Measurements from ENCODE around the gene CENPA.

Gene CENPA

DNA sequence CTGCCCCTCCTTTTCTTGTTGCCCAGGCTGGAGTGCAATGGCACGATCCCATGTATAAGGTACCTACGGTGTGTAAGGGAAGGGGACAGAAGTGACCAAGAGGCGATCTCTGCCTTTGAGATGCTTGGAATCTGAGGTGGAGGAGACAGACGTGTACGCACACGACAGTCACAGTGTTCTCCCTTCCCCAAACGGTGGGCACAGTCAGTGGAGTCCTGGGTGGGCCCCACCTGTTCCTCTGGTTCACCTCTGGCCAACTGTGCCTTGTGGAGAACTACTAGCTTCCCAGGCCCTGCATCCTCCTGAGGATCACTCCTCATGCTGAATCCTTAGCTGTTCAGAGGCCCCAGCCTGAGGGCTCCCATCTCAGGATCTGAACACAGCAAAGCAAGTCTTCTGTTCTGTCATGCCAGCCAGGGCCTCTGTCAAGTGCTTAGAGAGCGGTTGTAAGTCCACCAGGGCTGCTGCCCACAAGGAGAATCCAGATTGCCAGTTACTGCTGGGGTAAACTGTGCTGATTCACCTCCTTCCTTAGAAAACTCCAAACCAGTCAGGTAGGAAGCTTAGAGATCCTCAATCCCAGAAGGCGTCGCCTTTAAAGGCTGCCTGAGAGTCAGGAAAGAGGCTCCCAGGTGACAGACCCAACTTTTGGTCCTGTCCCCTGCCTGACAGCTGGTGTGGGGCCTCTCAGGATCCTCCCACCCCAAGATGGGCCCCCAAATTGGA, 20.2 kb upstream of the CENPA start:
- no peak overlapping the region for H3K4me3 ChIP-seq (ENCODE audit: low read depth, low read length)
- no peak for DNase-seq (ENCODE audit: low read depth)

DNA sequence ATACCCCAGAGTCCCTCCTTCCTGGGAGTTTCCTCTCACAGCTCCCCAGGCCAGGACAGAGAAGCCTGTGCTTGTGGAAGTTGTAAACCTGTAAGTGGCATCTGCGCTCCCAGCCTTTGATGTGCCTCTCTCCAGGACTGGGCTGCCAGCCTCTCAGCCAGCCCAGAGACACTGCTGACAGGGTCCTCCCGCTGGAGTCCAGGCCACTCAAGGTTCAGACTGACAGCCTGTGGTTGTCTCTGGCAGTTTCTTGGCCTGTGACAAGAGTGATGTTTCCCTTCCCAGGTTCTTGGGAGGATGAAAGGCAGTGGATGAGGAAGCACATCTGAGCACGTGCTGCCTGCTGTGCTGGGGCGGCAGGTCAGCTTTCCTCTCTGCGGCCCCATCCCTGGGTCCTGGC, 18.7 kb upstream of the CENPA start:
- DNase-seq (ENCODE audit: low read depth) = no peak
- H3K4me3 ChIP-seq (ENCODE audit: low read depth, low read length) = no peak overlapping the region
- TF ChIP-seq, protein P1, sequence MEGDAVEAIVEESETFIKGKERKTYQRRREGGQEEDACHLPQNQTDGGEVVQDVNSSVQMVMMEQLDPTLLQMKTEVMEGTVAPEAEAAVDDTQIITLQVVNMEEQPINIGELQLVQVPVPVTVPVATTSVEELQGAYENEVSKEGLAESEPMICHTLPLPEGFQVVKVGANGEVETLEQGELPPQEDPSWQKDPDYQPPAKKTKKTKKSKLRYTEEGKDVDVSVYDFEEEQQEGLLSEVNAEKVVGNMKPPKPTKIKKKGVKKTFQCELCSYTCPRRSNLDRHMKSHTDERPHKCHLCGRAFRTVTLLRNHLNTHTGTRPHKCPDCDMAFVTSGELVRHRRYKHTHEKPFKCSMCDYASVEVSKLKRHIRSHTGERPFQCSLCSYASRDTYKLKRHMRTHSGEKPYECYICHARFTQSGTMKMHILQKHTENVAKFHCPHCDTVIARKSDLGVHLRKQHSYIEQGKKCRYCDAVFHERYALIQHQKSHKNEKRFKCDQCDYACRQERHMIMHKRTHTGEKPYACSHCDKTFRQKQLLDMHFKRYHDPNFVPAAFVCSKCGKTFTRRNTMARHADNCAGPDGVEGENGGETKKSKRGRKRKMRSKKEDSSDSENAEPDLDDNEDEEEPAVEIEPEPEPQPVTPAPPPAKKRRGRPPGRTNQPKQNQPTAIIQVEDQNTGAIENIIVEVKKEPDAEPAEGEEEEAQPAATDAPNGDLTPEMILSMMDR (IDR thresholded peaks at IDR 0.05; ENCODE audit: low read depth, low read length) = no peak
- TF ChIP-seq, protein P2, sequence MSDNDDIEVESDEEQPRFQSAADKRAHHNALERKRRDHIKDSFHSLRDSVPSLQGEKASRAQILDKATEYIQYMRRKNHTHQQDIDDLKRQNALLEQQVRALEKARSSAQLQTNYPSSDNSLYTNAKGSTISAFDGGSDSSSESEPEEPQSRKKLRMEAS (IDR thresholded peaks at IDR 0.05; ENCODE audit: low read depth, low read length) = no peak
- no peak for TF ChIP-seq POLR2A (IDR thresholded peaks at IDR 0.05; ENCODE audit: extremely low read depth, insufficient read length)
- no peak for TF ChIP-seq MYC (IDR thresholded peaks at IDR 0.05; ENCODE audit: low read depth, low read length)

More for the DNA sequence above, 20.2 kb upstream of the CENPA start:
- TF ChIP-seq, protein P2 (IDR thresholded peaks at IDR 0.05; ENCODE audit: low read depth, low read length) = no peak
- TF ChIP-seq POLR2A (IDR thresholded peaks at IDR 0.05; ENCODE audit: extremely low read depth, insufficient read length) (no peak), MYC (IDR thresholded peaks at IDR 0.05; ENCODE audit: low read depth, low read length) (no peak)
- TF ChIP-seq, protein P1 (IDR thresholded peaks at IDR 0.05; ENCODE audit: low read depth, low read length) = no peak

DNA sequence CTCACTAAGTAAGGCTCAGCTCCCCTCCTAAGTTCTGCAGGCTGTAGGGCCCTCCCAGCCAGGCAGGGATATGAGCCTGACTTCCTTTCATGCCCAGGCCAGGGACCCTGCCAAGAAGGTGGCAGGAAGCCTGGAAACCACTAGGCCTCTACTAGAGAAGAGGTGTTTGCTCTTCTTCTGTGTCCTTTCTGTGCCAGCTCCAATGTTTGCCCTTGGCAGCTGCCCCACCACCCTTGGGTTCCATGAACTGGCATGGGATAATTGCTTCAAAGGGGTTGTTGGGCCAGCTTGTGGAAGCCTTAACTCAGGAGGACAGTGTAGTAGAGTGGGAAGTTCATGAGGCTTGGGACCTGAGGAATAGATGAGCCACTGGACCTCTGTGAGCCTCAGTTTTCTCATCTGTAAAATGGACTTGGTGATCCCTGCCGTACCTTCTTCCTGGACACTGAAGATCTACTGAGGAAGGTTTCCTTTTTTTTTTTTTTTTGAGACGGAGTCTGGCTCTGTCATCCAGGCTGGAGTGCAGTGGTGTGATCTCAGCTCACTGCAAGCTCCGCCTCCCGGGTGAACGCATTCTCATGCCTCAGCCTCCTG, 17.9 kb upstream of the CENPA start:
- DNase-seq (ENCODE audit: low read depth) = no peak
- H3K4me3 ChIP-seq (ENCODE audit: low read depth, low read length) = no peak overlapping the region
- TF ChIP-seq MYC (IDR thresholded peaks at IDR 0.05; ENCODE audit: low read depth, low read length) (no peak), POLR2A (IDR thresholded peaks at IDR 0.05; ENCODE audit: extremely low read depth, insufficient read length) (no peak)
- TF ChIP-seq, protein P2 (IDR thresholded peaks at IDR 0.05; ENCODE audit: low read depth, low read length) = no peak

DNA sequence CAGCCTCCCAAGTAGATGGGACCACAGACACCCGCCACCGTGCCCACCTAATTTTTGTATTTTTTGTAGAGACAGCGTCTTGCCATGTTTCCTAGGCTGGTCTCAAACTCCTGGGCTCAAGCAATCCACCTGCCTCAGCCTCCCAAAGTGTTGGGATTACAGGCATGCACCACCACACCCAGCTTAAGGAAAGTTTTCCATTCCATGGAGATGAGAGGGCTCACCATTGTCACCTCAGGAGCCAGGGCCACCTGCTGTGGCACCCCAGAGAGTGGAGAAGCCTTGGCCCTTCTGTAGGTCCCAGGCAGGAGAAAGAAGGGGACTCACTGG, 17.1 kb upstream of the CENPA start:
- no peak overlapping the region for H3K4me3 ChIP-seq (ENCODE audit: low read depth, low read length)
- TF ChIP-seq, protein P1 (IDR thresholded peaks at IDR 0.05; ENCODE audit: low read depth, low read length) = no peak
- TF ChIP-seq MYC (IDR thresholded peaks at IDR 0.05; ENCODE audit: low read depth, low read length) = no peak
- no peak for TF ChIP-seq POLR2A (IDR thresholded peaks at IDR 0.05; ENCODE audit: extremely low read depth, insufficient read length)
- TF ChIP-seq, protein P2 (IDR thresholded peaks at IDR 0.05; ENCODE audit: low read depth, low read length) = no peak
- DNase-seq (ENCODE audit: low read depth) = no peak

DNA sequence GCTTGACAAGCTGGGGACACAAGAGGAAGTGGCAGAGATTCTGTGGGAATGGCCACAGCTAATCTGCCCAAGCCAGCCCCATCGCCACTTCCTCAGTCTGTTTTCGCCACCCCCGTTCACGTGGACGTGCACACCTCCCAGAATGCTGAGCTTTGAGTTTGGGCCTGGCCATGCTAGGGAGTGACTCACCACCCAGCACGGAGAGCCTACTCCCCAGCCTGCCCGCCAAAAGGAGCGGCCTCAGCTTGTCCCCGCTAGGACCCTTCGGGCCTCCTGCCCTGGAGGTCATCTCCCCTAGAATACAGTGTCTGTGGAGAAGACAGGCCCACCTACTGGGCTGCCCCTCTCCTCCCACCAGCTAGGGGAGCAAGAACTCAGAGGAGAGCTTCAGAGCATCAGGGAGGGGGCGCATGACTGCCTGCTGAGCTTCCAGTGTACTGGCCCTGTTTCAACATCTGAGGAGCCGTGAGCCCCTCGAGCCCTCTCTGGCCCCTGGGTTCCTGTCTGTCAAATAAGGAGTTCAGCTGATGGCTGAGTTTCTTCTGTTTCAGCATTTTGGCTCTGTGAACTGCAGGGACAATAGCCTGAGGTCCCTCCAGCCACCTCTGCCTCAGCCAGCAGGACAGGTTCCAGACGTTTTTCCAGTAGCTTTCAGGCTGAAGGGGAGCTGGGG, 16.6 kb upstream of the CENPA start:
- peak; percentile 97 for DNase-seq (ENCODE audit: low read depth)
- TF ChIP-seq, protein P2 (IDR thresholded peaks at IDR 0.05; ENCODE audit: low read depth, low read length) = peak; percentile 94
- TF ChIP-seq MYC (IDR thresholded peaks at IDR 0.05; ENCODE audit: low read depth, low read length) (peak; percentile 89), POLR2A (IDR thresholded peaks at IDR 0.05; ENCODE audit: extremely low read depth, insufficient read length) (no peak)
- TF ChIP-seq, protein P1 (IDR thresholded peaks at IDR 0.05; ENCODE audit: low read depth, low read length) = peak; percentile 8
- H3K4me3 ChIP-seq (ENCODE audit: low read depth, low read length) = peak overlapping the region; percentile 18

Measured in NB4 (cell line).